B cell (primary cell): Measurements from ENCODE around the gene TRAF3. TPM values are rescaled to one million over a fixed set of nuclear protein-coding genes. Genes with fewer than 3 reads are reported as not detected.

Experiments
- ATAC-seq: fragments of 200-7000 bp; cut with Tn5 transposase; one replicate; pipeline ENCODE4 v1.10.0; 2021; ENCODE audit warnings: low read depth, mild to moderate bottlenecking, moderate number of reproducible peaks, moderate library complexity
- CTCF ChIA-PET: fragments of 350-600 bp; sonication (Branson Sonifier 250); formaldehyde crosslinking; loops from one replicate; lab custom pipeline; 2021; ENCODE audit warnings: antibody characterized with exemption, inconsistent platforms; lab: Charles Lee
- POLR2A ChIA-PET: fragments of 350-600 bp; sonication (Branson Sonifier 250); formaldehyde crosslinking; loops from one replicate; lab custom pipeline; 2021; ENCODE audit warnings: antibody characterized with exemption; lab: Charles Lee
- DNase-seq: peaks from one replicate; pipeline ENCODE4 v3.0.0; 2013
- H2AFZ ChIP-seq: 2 replicates; pipeline ENCODE4 v1.6.1; 2012; ENCODE audit warnings: mild to moderate bottlenecking, low read depth, low read length; ENCODE audit not compliant: insufficient read depth, poor library complexity, severe bottlenecking
- H3K27ac ChIP-seq, 2 donors: 1 replicate in 1 of 2; 2 replicates in 1 of 2; pipeline ENCODE4 v1.5.1; 2012 to 2013; ENCODE audit warnings: low read length in 2 of 2, mild to moderate bottlenecking in 2 of 2, moderate library complexity in 1 of 2
- H3K27me3 ChIP-seq, 4 experiments: fragments of 200-600 bp in 1 of 4; sonication (generic) in 1 of 4; replicated peaks in 1 of 4; 1 replicate in 2 of 4; 2 replicates in 2 of 4; pipeline versions ENCODE4 v1.6.1 to v1.7.0; 2013 to 2016; ENCODE audit warnings: low read length in 3 of 4, mild to moderate bottlenecking in 2 of 4, mixed read lengths in 1 of 4, moderate library complexity in 1 of 4; ENCODE audit not compliant: insufficient read depth in 4 of 4, control insufficient read depth in 3 of 4; ENCODE audit errors: control extremely low read depth in 1 of 4
- H3K36me3 ChIP-seq, 2 experiments: replicated peaks in 1 of 2; 1 replicate in 1 of 2; 2 replicates in 1 of 2; pipeline versions ENCODE4 v1.6.1 to v1.7.1; 2013; ENCODE audit warnings: low read length in 1 of 2; ENCODE audit not compliant: insufficient read depth in 2 of 2, control insufficient read depth in 1 of 2; ENCODE audit errors: control extremely low read depth in 1 of 2, extremely low read depth in 1 of 2
- H3K4me1 ChIP-seq, 2 donors: fragments of 200-600 bp in 1 of 2; sonication (generic) in 1 of 2; 1 replicate in 1 of 2; 2 replicates in 1 of 2; pipeline versions ENCODE4 v1.5.1 to v1.6.1; 2013 to 2017; ENCODE audit warnings: low read length in 2 of 2; ENCODE audit not compliant: control insufficient read depth in 2 of 2, insufficient read depth in 2 of 2
- H3K4me2 ChIP-seq: replicated peaks from 2 replicates; pipeline ENCODE3; 2012; ENCODE audit warnings: mild to moderate bottlenecking, low read depth, low read length; ENCODE audit not compliant: poor library complexity, severe bottlenecking
- H3K4me3 ChIP-seq, 5 experiments: fragments of 200-600 bp in 1 of 5; sonication (generic) in 1 of 5; 1 replicate in 3 of 5; 2 replicates in 2 of 5; pipeline versions ENCODE4 v1.5.1 to v1.7.0; 2011 to 2016; ENCODE audit warnings: low read length in 4 of 5, mild to moderate bottlenecking in 4 of 5, low read depth in 2 of 5, control low read depth in 1 of 5, moderate library complexity in 1 of 5; ENCODE audit not compliant: insufficient read depth in 1 of 5; ENCODE audit errors: control extremely low read depth in 1 of 5, extremely low read depth in 1 of 5
- H3K79me2 ChIP-seq: fragments of 200-600 bp; sonication (generic); one replicate; pipeline ENCODE4 v1.6.0; 2016; ENCODE audit warnings: low read length; ENCODE audit not compliant: control insufficient read depth, insufficient read depth
- H3K9ac ChIP-seq: fragments of 200-600 bp; sonication (generic); 2 replicates; pipeline ENCODE4 v1.6.1; 2017; ENCODE audit warnings: mild to moderate bottlenecking, low read length, moderate library complexity
- H3K9me3 ChIP-seq, 3 donors: one replicate each; pipeline versions ENCODE4 v1.6.1 to v1.7.1; 2013; ENCODE audit warnings: low read length in 2 of 3; ENCODE audit not compliant: control insufficient read depth in 2 of 3, insufficient read depth in 1 of 3; ENCODE audit errors: control extremely low read depth in 1 of 3
- H4K20me1 ChIP-seq: 2 replicates; pipeline ENCODE4 v1.6.0; 2012; ENCODE audit warnings: mild to moderate bottlenecking, low read length; ENCODE audit not compliant: insufficient read depth, control insufficient read depth, poor library complexity, severe bottlenecking
- H3K27ac Mint-ChIP-seq: one replicate; pipeline ENCODE4 v1.8.0; 2021; ENCODE audit warnings: mixed read lengths
- H3K27me3 Mint-ChIP-seq: one replicate; pipeline ENCODE4 v1.8.0; 2021; ENCODE audit warnings: mixed read lengths
- H3K4me1 Mint-ChIP-seq: one replicate; pipeline ENCODE4 v1.8.0; 2021; ENCODE audit warnings: mixed read lengths
- H3K4me3 Mint-ChIP-seq: one replicate; pipeline ENCODE4 v1.8.0; 2021; ENCODE audit warnings: mixed read lengths
- H3K9me3 Mint-ChIP-seq: one replicate; pipeline ENCODE4 v1.8.0; 2022; ENCODE audit warnings: mixed read lengths; ENCODE audit not compliant: insufficient read depth
- CTCF ChIP-seq: fragments of 200-600 bp; IDR thresholded peaks from one replicate; pipeline ENCODE4 v1.8.0; 2022; ENCODE audit warnings: antibody characterized with exemption, mild to moderate bottlenecking
- EZH2 ChIP-seq: IDR thresholded peaks from 2 replicates; pipeline ENCODE4 v1.6.1; 2012; ENCODE audit warnings: borderline replicate concordance, low read depth, mild to moderate bottlenecking, moderate library complexity, low read length; ENCODE audit not compliant: insufficient read depth, poor library complexity, severe bottlenecking
- WGBS: methylation state at CpG from one replicate; pipeline ENCODE4 v1.1.5; 2013; ENCODE audit warnings: missing lambda C conversion rate; ENCODE audit not compliant: insufficient coverage; 5-methylcytosine and 5-hydroxymethylcytosine counted together
- intact Hi-C: fragments of 100-400 bp; cut with micrococcal nuclease; formaldehyde crosslinking; loops from one replicate; pipeline ENCODE4 v1.10.0; 2022
- polyA plus RNA-seq: library from polyadenylated mRNA; depleted of rRNA; stranded (reverse); fragments of >200 nt; gene quantifications from 2 replicates; pipeline ENCODE4 v1.2.3, GENCODE V29; 2012
- total RNA-seq, 2 donors: library from RNA; stranded (reverse); fragments of 120-200 nt in 1 of 2; gene quantifications; 1 replicate in 1 of 2; 2 replicates in 1 of 2; pipeline versions ENCODE4 v1.2.3 to v1.2.4, GENCODE V29; 2013 to 2022

TRAF3 gene
- total and polyA plus RNA-seq, 2 donors (not counting 1 experiment from before 2014, with no cell fraction given) = 42.8 to 89.8 TPM

GRCh38 chr14:102789349-102789748 lies 12.1 kb downstream of the TRAF3 start:
- no peak overlapping the region for H3K27ac Mint-ChIP-seq
- H3K4me3 ChIP-seq = no peak overlapping the region
- peaks cover 50 to 61% of the 10 kb centered on the region in 2 donors for H3K4me1 ChIP-seq
- WGBS = 88% methylated on average over 1 of the region's 5 CpGs
- H3K27me3 Mint-ChIP-seq = no peaks in the 10 kb centered on the region
- peaks cover 0 to 10% of the 10 kb centered on the region in 2 experiments for H3K36me3 ChIP-seq
- ChIA-PET POLR2A (interaction anchor here (0.6 to 0.7 kb wide), 2 partner anchors 11 to 967 kb away, joined by 4 to 10 read pairs; no protein-coding TSS in a partner anchor), CTCF (no interaction called here)
- peaks cover 0 to 22% (median 10%) of the 10 kb centered on the region in 3 donors for H3K9me3 ChIP-seq
- ATAC-seq (no peak), DNase-seq (no peak)
- no peak for TF ChIP-seq EZH2
- TF ChIP-seq CTCF = no peak
- H3K4me3 Mint-ChIP-seq = no peak overlapping the region
- H4K20me1 ChIP-seq = peaks cover 84% of the 10 kb centered on the region
- H2AFZ ChIP-seq = no peak overlapping the region
- H3K27me3 ChIP-seq = no peaks in the 10 kb centered on the region
- no peaks in the 10 kb centered on the region for H3K9me3 Mint-ChIP-seq
- intact Hi-C loops = no loop called here
- no peak overlapping the region for H3K9ac ChIP-seq
- peak overlapping the region in 1 of 2 donors; percentile 51 for H3K27ac ChIP-seq
- H3K4me1 Mint-ChIP-seq = peaks cover 76% of the 10 kb centered on the region
- H3K79me2 ChIP-seq = peaks cover 100% of the 10 kb centered on the region
- peak overlapping the region; percentile 4 for H3K4me2 ChIP-seq

GRCh38 chr14:102793531-102794328 lies 16.5 kb downstream of the TRAF3 start:
- no peak overlapping the region for H3K9ac ChIP-seq
- 75% methylated on average over 2 of the region's 3 CpGs for WGBS
- H3K4me2 ChIP-seq = peak overlapping the region; percentile 31
- Mint-ChIP-seq H3K9me3 (no peaks in the 10 kb centered on the region), H3K4me3 (no peak overlapping the region), H3K4me1 (peaks cover 78% of the 10 kb centered on the region), H3K27ac (peak overlapping the region; percentile 75), H3K27me3 (no peaks in the 10 kb centered on the region)
- peaks cover 87% of the 10 kb centered on the region for H4K20me1 ChIP-seq
- H3K4me3 ChIP-seq = no peak overlapping the region
- no peak overlapping the region for H2AFZ ChIP-seq
- no peak for ATAC-seq
- peak overlapping the region; percentile 4 to 46 for H3K27ac ChIP-seq
- POLR2A ChIA-PET = interaction anchor here (0.6 kb wide), 1 partner anchor 142 kb away, joined by 3 read pairs; no protein-coding TSS in a partner anchor
- no peaks in the 10 kb centered on the region for H3K27me3 ChIP-seq
- H3K9me3 ChIP-seq = peaks cover 0 to 26% (median 10%) of the 10 kb centered on the region in 3 donors
- TF ChIP-seq EZH2 (no peak), CTCF (no peak)
- peaks cover 0 to 17% of the 10 kb centered on the region in 2 experiments for H3K36me3 ChIP-seq
- DNase-seq = no peak
- H3K79me2 ChIP-seq = peaks cover 100% of the 10 kb centered on the region
- CTCF ChIA-PET = interaction anchor here (1.6 kb wide), 1 partner anchor 99 kb away, joined by 4 read pairs; no protein-coding TSS in a partner anchor
- H3K4me1 ChIP-seq = peaks cover 46 to 49% of the 10 kb centered on the region in 2 donors
- intact Hi-C loops = no loop called here
